Motor neuron (in vitro differentiated cells): ENCODE results near the gene PROM1. TPM values are rescaled to one million over a fixed set of nuclear protein-coding genes. Genes with fewer than 3 reads are reported as not detected.

ENCODE experiments used
- ATAC-seq, 8 experiments: fragments of 200-7000 bp; cut with Tn5 transposase; replicated peaks in 6 of 8; 2 replicates each; pipeline ENCODE4 v1.8.0; 2021; ENCODE audit warnings: mild to moderate bottlenecking in 8 of 8, moderate library complexity in 8 of 8
- H3K27ac ChIP-seq, 2 donors: fragments of 250-450 bp; sonication (Bioruptor Pico); 2 replicates each; pipeline ENCODE4 v1.9.0; 2021; ENCODE audit warnings: antibody characterized with exemption in 2 of 2, mild to moderate bottlenecking in 2 of 2, moderate library complexity in 1 of 2
- H3K4me1 ChIP-seq, 2 donors: fragments of 250-450 bp; sonication (Bioruptor Pico); replicated peaks in 1 of 2; 2 replicates each; pipeline ENCODE4 v1.6.1; 2021; ENCODE audit warnings: antibody characterized with exemption in 2 of 2, mild to moderate bottlenecking in 2 of 2, moderate library complexity in 1 of 2
- H3K4me3 ChIP-seq, 5 donors: fragments of 250-450 bp; sonication (Bioruptor Pico); 2 replicates each; pipeline ENCODE4 v1.9.0; 2021; ENCODE audit warnings: antibody characterized with exemption in 5 of 5, mild to moderate bottlenecking in 5 of 5, moderate library complexity in 4 of 5
- WGBS, 10 experiments: fragments of 450-650 bp; shearing (Covaris generic); methylation state at CpG; one replicate each; pipeline ENCODE4 v1.0.0; 2022; 5-methylcytosine and 5-hydroxymethylcytosine counted together
- in situ Hi-C, 9 experiments: fragments of 400-800 bp; cut with MboI; loops; one replicate each; pipeline ENCODE4 v1.15.0; 2021; ENCODE audit warnings: low sequenced_read_pairs in 9 of 9, low pct_unique_long_range_greater_than_20kb in 2 of 9; ENCODE audit not compliant: unreplicated experiment in 9 of 9
- total RNA-seq, 8 experiments: library from RNA; unstranded; fragments of 300-600 nt; gene quantifications; 2 replicates each; pipeline versions ENCODE4 v1.2.3 to v1.2.4, GENCODE V29; 2022

Gene PROM1
- total RNA-seq, result 10 to 100 TPM in 4 of 8 experiments, 1 to 10 TPM in 3, not detected in 1; 1.8 to 45.1 (median 10.1) TPM

GRCh38 chr4:16083241-16084191, at the start of gene PROM1:
Gene PROM1 (minus strand): TSS chr4:16084023. CDS start chr4:16075906, 8,117 bp downstream.
- no peak within 1 kb of the TSS for H3K27ac ChIP-seq
- peak; percentile 42 to 86 (median 82) for ATAC-seq
- H3K4me1 ChIP-seq, result peaks cover 0 to 3% of the 10 kb centered on the region in 2 donors
- WGBS, 10 experiments, result 0 to 15% (median 4%) methylated on average over 2 to 31 of the region's 81 CpGs; no CpG with 5 or more reads in 3 of the 10 experiments
- in situ Hi-C loops, result no loop called here
- H3K4me3 ChIP-seq, result peak within 1 kb of the TSS; percentile 36 to 53 (median 52)

GRCh38 chr4:16133406-16133805, 49.6 kb upstream of the PROM1 start:
- Histone ChIP-seq H3K4me3 (no peak overlapping the region), H3K27ac (no peak overlapping the region), H3K4me1 (no peaks in the 10 kb centered on the region)
- in situ Hi-C loops, result no loop called here
- no peak for ATAC-seq
- 14 to 100% (median 88%) methylated on average over 1 of the region's 1 CpG; no CpG with 5 or more reads in 3 of the 10 experiments for WGBS, 10 experiments

GRCh38 chr4:16131293-16131692, 47.5 kb upstream of the PROM1 start:
- no peaks in the 10 kb centered on the region for H3K4me1 ChIP-seq
- WGBS, 10 experiments, result 80 to 100% (median 100%) methylated on average over 1 of the region's 1 CpG; no CpG with 5 or more reads in 5 of the 10 experiments
- no peak overlapping the region for H3K4me3 ChIP-seq
- in situ Hi-C loops, result no loop called here
- H3K27ac ChIP-seq, result no peak overlapping the region
- no peak for ATAC-seq

GRCh38 chr4:16129336-16129735, 45.5 kb upstream of the PROM1 start:
- H3K4me1 ChIP-seq, result no peaks in the 10 kb centered on the region
- 0 to 67% (median 63%) methylated on average over 1 of the region's 1 CpG; no CpG with 5 or more reads in 5 of the 10 experiments for WGBS, 10 experiments
- no peak overlapping the region for H3K4me3 ChIP-seq
- no peak for ATAC-seq
- in situ Hi-C loops, result no loop called here
- no peak overlapping the region for H3K27ac ChIP-seq

GRCh38 chr4:16126714-16127113, 42.9 kb upstream of the PROM1 start:
- ATAC-seq, result no peak
- no peak overlapping the region for H3K4me3 ChIP-seq
- 17 to 100% (median 48%) methylated on average over 1 of the region's 1 CpG; no CpG with 5 or more reads in 6 of the 10 experiments for WGBS, 10 experiments
- in situ Hi-C loops, result no loop called here
- H3K4me1 ChIP-seq, result no peaks in the 10 kb centered on the region
- no peak overlapping the region for H3K27ac ChIP-seq

GRCh38 chr4:16125571-16126445, 42.0 kb upstream of the PROM1 start:
- Histone ChIP-seq H3K4me3 (no peak overlapping the region), H3K4me1 (no peaks in the 10 kb centered on the region), H3K27ac (no peak overlapping the region)
- 10 to 81% (median 60%) methylated on average over 2 to 5 of the region's 8 CpGs; no CpG with 5 or more reads in 2 of the 10 experiments for WGBS, 10 experiments
- peak in 3 of 8 experiments; percentile 51 to 93 (median 68) for ATAC-seq
- in situ Hi-C loops, result no loop called here

GRCh38 chr4:16124232-16124631, 40.4 kb upstream of the PROM1 start:
- Histone ChIP-seq H3K27ac (no peak overlapping the region), H3K4me1 (no peaks in the 10 kb centered on the region), H3K4me3 (no peak overlapping the region)
- no peak for ATAC-seq
- in situ Hi-C loops, result no loop called here
- 40 to 100% (median 82%) methylated on average over 1 to 3 of the region's 4 CpGs; no CpG with 5 or more reads in 4 of the 10 experiments for WGBS, 10 experiments

- Histone ChIP-seq H3K4me1 (no peaks in the 10 kb centered on the region), H3K4me3 (no peak overlapping the region), H3K27ac (no peak overlapping the region)
- ATAC-seq, result no peak
- 0 to 80% (median 65%) methylated on average over 1 to 6 of the region's 7 CpGs; no CpG with 5 or more reads in 1 of the 10 experiments for WGBS, 10 experiments
- in situ Hi-C loops, result no loop called here
These were observed 39.7 kb upstream of the PROM1 start for GRCh38 chr4:16123356-16124084.

GRCh38 chr4:16122784-16123183, 39.0 kb upstream of the PROM1 start:
- in situ Hi-C loops, result no loop called here
- ATAC-seq, result no peak
- Histone ChIP-seq H3K4me1 (no peaks in the 10 kb centered on the region), H3K4me3 (no peak overlapping the region), H3K27ac (no peak overlapping the region)
- WGBS, 10 experiments, result 82 to 100% (median 91%) methylated on average over 2 to 5 of the region's 5 CpGs; no CpG with 5 or more reads in 3 of the 10 experiments

GRCh38 chr4:16122308-16122711, 38.5 kb upstream of the PROM1 start:
- in situ Hi-C loops, result no loop called here
- Histone ChIP-seq H3K4me3 (no peak overlapping the region), H3K27ac (no peak overlapping the region), H3K4me1 (no peaks in the 10 kb centered on the region)
- 0 to 100% (median 65%) methylated on average over 1 to 4 of the region's 4 CpGs; no CpG with 5 or more reads in 1 of the 10 experiments for WGBS, 10 experiments
- no peak for ATAC-seq

- in situ Hi-C loops, result no loop called here
- no peak overlapping the region for H3K4me3 ChIP-seq
- H3K27ac ChIP-seq, result no peak overlapping the region
- WGBS, 10 experiments, result 0 to 71% (median 60%) methylated on average over 1 to 4 of the region's 4 CpGs; no CpG with 5 or more reads in 5 of the 10 experiments
- ATAC-seq, result no peak
- H3K4me1 ChIP-seq, result no peaks in the 10 kb centered on the region
These were observed 36.9 kb upstream of the PROM1 start for GRCh38 chr4:16120720-16121119.

- ATAC-seq, result no peak
- no peaks in the 10 kb centered on the region for H3K4me1 ChIP-seq
These were observed 36.2 kb upstream of the PROM1 start for GRCh38 chr4:16119981-16120380.

More at GRCh38 chr4:16119981-16120380, 36.2 kb upstream of the PROM1 start:
- WGBS, 10 experiments, result 31 to 93% (median 69%) methylated on average over 1 to 4 of the region's 4 CpGs; no CpG with 5 or more reads in 3 of the 10 experiments
- no peak overlapping the region for H3K27ac ChIP-seq
- in situ Hi-C loops, result no loop called here
- no peak overlapping the region for H3K4me3 ChIP-seq
